DND-41 (cell line): ENCODE results near the gene PSEN1.

Experiments used
- ATAC-seq: fragments of 200-7000 bp; cut with Tn5 transposase; 3 replicates; pipeline ENCODE4 v1.9.1; 2021; ENCODE audit warnings: low read depth; ENCODE audit not compliant: insufficient read depth
- DNase-seq: peaks from one replicate; pipeline ENCODE4 v3.0.0-alpha.2; 2020
- H2AFZ ChIP-seq: 2 replicates; pipeline ENCODE4 v1.6.0; 2012; ENCODE audit warnings: low read depth, low read length
- H3K27ac ChIP-seq: 2 replicates; pipeline ENCODE4 v1.5.1; 2012; ENCODE audit warnings: low read length, inconsistent platforms
- H3K27me3 ChIP-seq: fragments of 200-600 bp; sonication (generic); 2 replicates; pipeline ENCODE4 v1.6.0; 2012; ENCODE audit warnings: low read length, mild to moderate bottlenecking, inconsistent platforms; ENCODE audit not compliant: insufficient read depth, poor library complexity
- H3K36me3 ChIP-seq: 2 replicates; pipeline ENCODE4 v1.5.1; 2012; ENCODE audit warnings: low read length, inconsistent platforms; ENCODE audit not compliant: insufficient read depth
- H3K4me1 ChIP-seq: 2 replicates; pipeline ENCODE4 v1.5.1; 2012; ENCODE audit warnings: mild to moderate bottlenecking, low read length; ENCODE audit not compliant: insufficient read depth
- H3K4me2 ChIP-seq: 2 replicates; pipeline ENCODE4 v1.6.0; 2012; ENCODE audit warnings: mild to moderate bottlenecking, moderate library complexity, low read length, inconsistent platforms; ENCODE audit not compliant: insufficient read depth
- H3K4me3 ChIP-seq, 2 experiments: fragments of 200-600 bp in 1 of 2; shearing (Covaris generic) in 1 of 2; 2 replicates each; pipeline ENCODE4 v1.5.1; 2012 to 2016; ENCODE audit warnings: inconsistent platforms in 2 of 2, low read length in 2 of 2, mild to moderate bottlenecking in 2 of 2, low read depth in 1 of 2, moderate library complexity in 1 of 2
- H3K79me2 ChIP-seq: 2 replicates; pipeline ENCODE4 v1.6.0; 2012; ENCODE audit warnings: low read length, inconsistent platforms; ENCODE audit not compliant: insufficient read depth
- H3K9ac ChIP-seq: 2 replicates; pipeline ENCODE4 v1.6.0; 2012; ENCODE audit warnings: low read depth, mild to moderate bottlenecking, inconsistent platforms, low read length, moderate library complexity
- H3K9me3 ChIP-seq: 2 replicates; pipeline ENCODE4 v1.5.1; 2012; ENCODE audit warnings: low read length, moderate library complexity, mild to moderate bottlenecking, inconsistent platforms; ENCODE audit not compliant: insufficient read depth, severe bottlenecking
- H4K20me1 ChIP-seq: 2 replicates; pipeline ENCODE4 v1.6.0; 2012; ENCODE audit warnings: low read length; ENCODE audit not compliant: insufficient read depth
- CTCF ChIP-seq: IDR thresholded peaks from 2 replicates; pipeline ENCODE4 v1.5.1; 2012; ENCODE audit warnings: borderline replicate concordance, low read length, moderate library complexity, mild to moderate bottlenecking; ENCODE audit not compliant: poor library complexity, severe bottlenecking; ENCODE audit errors: extremely low read depth
- EZH2 ChIP-seq: IDR thresholded peaks from 3 replicates; pipeline ENCODE4 v1.6.1; 2012; ENCODE audit warnings: borderline replicate concordance, low read depth, mild to moderate bottlenecking, moderate library complexity, low read length, inconsistent platforms; ENCODE audit not compliant: severe bottlenecking

PSEN1 gene

GRCh38 chr14:73248108-73248868 is 112.0 kb downstream of the PSEN1 start:
- Histone ChIP-seq H3K4me1 (peaks cover 23% of the 10 kb centered on the region), H3K79me2 (no peaks in the 10 kb centered on the region), H3K9me3 (no peaks in the 10 kb centered on the region), H4K20me1 (no peaks in the 10 kb centered on the region), H3K4me3 (no peak overlapping the region), H3K27me3 (no peaks in the 10 kb centered on the region), H3K4me2 (no peak overlapping the region), H3K36me3 (no peaks in the 10 kb centered on the region), H3K9ac (no peak overlapping the region), H2AFZ (no peak overlapping the region), H3K27ac (no peak overlapping the region)
- DNase-seq = no peak
- TF ChIP-seq EZH2 = no peak
- TF ChIP-seq CTCF = no peak
- ATAC-seq = no peak

GRCh38 chr14:73249108-73249507 is 112.8 kb downstream of the PSEN1 start:
- Histone ChIP-seq H3K27me3 (no peaks in the 10 kb centered on the region), H3K4me3 (no peak overlapping the region), H3K9me3 (no peaks in the 10 kb centered on the region), H4K20me1 (no peaks in the 10 kb centered on the region), H3K4me2 (no peak overlapping the region), H3K36me3 (no peaks in the 10 kb centered on the region), H3K9ac (no peak overlapping the region), H3K4me1 (peaks cover 17% of the 10 kb centered on the region), H3K79me2 (no peaks in the 10 kb centered on the region), H2AFZ (no peak overlapping the region), H3K27ac (no peak overlapping the region)
- no peak for TF ChIP-seq EZH2
- no peak for TF ChIP-seq CTCF
- DNase-seq = no peak
- no peak for ATAC-seq

GRCh38 chr14:73249564-73250316 is 113.4 kb downstream of the PSEN1 start:
- TF ChIP-seq EZH2 (no peak), CTCF (no peak)
- Histone ChIP-seq H3K9ac (no peak overlapping the region), H3K9me3 (no peaks in the 10 kb centered on the region), H3K4me2 (no peak overlapping the region), H3K27ac (no peak overlapping the region), H3K36me3 (no peaks in the 10 kb centered on the region), H3K4me3 (no peak overlapping the region), H3K79me2 (no peaks in the 10 kb centered on the region), H3K27me3 (no peaks in the 10 kb centered on the region), H3K4me1 (peaks cover 17% of the 10 kb centered on the region), H2AFZ (no peak overlapping the region), H4K20me1 (no peaks in the 10 kb centered on the region; the same call in 1 of the 2 replicates)
- no peak for DNase-seq
- no peak for ATAC-seq
